HCT116 (cell line): ENCODE data around the gene RBPJ. TPM values are rescaled to one million over a fixed set of nuclear protein-coding genes. Genes with fewer than 3 reads are reported as not detected.

Experiments used
- ATAC-seq: fragments of 200-7000 bp; cut with Tn5 transposase; 2 replicates; pipeline ENCODE4 v1.9.1; 2020; ENCODE audit warnings: mild to moderate bottlenecking, moderate library complexity
- BruUV-seq: library from RNA; stranded (reverse); fragments of 400-500 nt; replicated peaks from 2 replicates; lab custom pipeline; 2021; lab: Mats Ljungman, UMichigan
- CTCF ChIA-PET: fragments of 300-600 bp; sonication (Branson Sonifier 250); formaldehyde crosslinking; loops from one replicate; lab custom pipeline; 2021; ENCODE audit warnings: antibody characterized with exemption; lab: Charles Lee
- POLR2A ChIA-PET: fragments of 300-600, 350-600 bp; sonication (Branson Sonifier 250); formaldehyde crosslinking; loops from one replicate; lab custom pipeline; 2021; ENCODE audit warnings: antibody characterized with exemption; lab: Charles Lee
- RAD21 ChIA-PET, 2 experiments: fragments of 300-600 bp; sonication (Branson Sonifier 250); formaldehyde crosslinking; loops; one replicate each; lab custom pipeline; 2023; ENCODE audit warnings: low total read pairs in 2 of 2; ENCODE audit not compliant: uncharacterized antibody in 2 of 2, unreplicated experiment in 2 of 2, low non-redundant PET in 1 of 2; lab: Charles Lee
- DNase-seq: peaks from one replicate; pipeline ENCODE4 v3.0.0-alpha.2; 2010; ENCODE audit warnings: low read depth, low spot score
- H2AFZ ChIP-seq: fragments of 200-600 bp; shearing (Covaris generic), sonication (generic); 2 replicates; pipeline ENCODE4 v1.6.1; 2017; ENCODE audit warnings: low read depth, mixed run types, mixed read lengths, antibody characterized with exemption, low read length; ENCODE audit not compliant: poor library complexity, severe bottlenecking
- H3K27ac ChIP-seq: 2 replicates; pipeline ENCODE4 v1.5.1; 2012; ENCODE audit warnings: low read depth, low read length
- H3K27me3 ChIP-seq: fragments of 200-600 bp; sonication (generic); 2 replicates; pipeline ENCODE4 v1.6.1; 2016; ENCODE audit warnings: mixed run types, low read length, mixed read lengths; ENCODE audit not compliant: insufficient read depth
- H3K36me3 ChIP-seq, 2 experiments: fragments of 200-500 bp in 1 of 2; fragments of 200-600 bp in 1 of 2; sonication (Bioruptor generic) in 1 of 2; sonication (generic) in 1 of 2; 2 replicates each; pipeline versions ENCODE4 v1.5.1 to v1.6.1; 2014 to 2016; ENCODE audit warnings: low read length in 2 of 2, inconsistent platforms in 1 of 2, mixed read lengths in 1 of 2, mixed run types in 1 of 2; ENCODE audit not compliant: insufficient read depth in 2 of 2, control insufficient read depth in 1 of 2
- H3K4me1 ChIP-seq, 2 experiments: fragments of 200-600 bp in 1 of 2; sonication (generic) in 1 of 2; 2 replicates each; pipeline versions ENCODE4 v1.5.1 to v1.6.1; 2012 to 2017; ENCODE audit warnings: low read length in 2 of 2, inconsistent platforms in 1 of 2, mild to moderate bottlenecking in 1 of 2, mixed read lengths in 1 of 2, mixed run types in 1 of 2, moderate library complexity in 1 of 2; ENCODE audit not compliant: insufficient read depth in 2 of 2, control insufficient read depth in 1 of 2
- H3K4me2 ChIP-seq: fragments of 200-600 bp; sonication (generic); 2 replicates; pipeline ENCODE4 v1.6.1; 2017; ENCODE audit warnings: mixed run types, low read length, mixed read lengths
- H3K4me3 ChIP-seq, 2 experiments: fragments of 200-600 bp in 1 of 2; sonication (generic) in 1 of 2; replicated peaks in 1 of 2; 2 replicates each; pipeline ENCODE4 v1.5.1; 2011 to 2016; ENCODE audit warnings: low read length in 2 of 2, control low read depth in 1 of 2, low read depth in 1 of 2, mild to moderate bottlenecking in 1 of 2, mixed read lengths in 1 of 2, mixed run types in 1 of 2
- H3K79me2 ChIP-seq: fragments of 200-600 bp; sonication (generic); 2 replicates; pipeline ENCODE4 v1.6.1; 2017; ENCODE audit warnings: mild to moderate bottlenecking, mixed run types, low read length, moderate library complexity, mixed read lengths; ENCODE audit not compliant: insufficient read depth
- H3K9ac ChIP-seq: fragments of 200-600 bp; sonication (generic); 2 replicates; pipeline ENCODE4 v1.6.1; 2016; ENCODE audit warnings: low read length, mixed read lengths
- H3K9me2 ChIP-seq: fragments of 200-600 bp; sonication (generic), shearing (Covaris generic); 2 replicates; pipeline ENCODE4 v1.6.1; 2017; ENCODE audit warnings: mixed run types, mild to moderate bottlenecking, moderate library complexity; ENCODE audit not compliant: insufficient read depth
- H3K9me3 ChIP-seq, 2 experiments: fragments of 200-500 bp in 1 of 2; fragments of 200-600 bp in 1 of 2; sonication (Bioruptor generic) in 1 of 2; sonication (generic) in 1 of 2; 2 replicates each; pipeline ENCODE4 v1.6.1; 2014 to 2017; ENCODE audit warnings: low read length in 2 of 2, mixed read lengths in 2 of 2, inconsistent platforms in 1 of 2, low read depth in 1 of 2, mild to moderate bottlenecking in 1 of 2, mixed run types in 1 of 2, moderate library complexity in 1 of 2; ENCODE audit not compliant: control insufficient read depth in 1 of 2, insufficient read depth in 1 of 2
- H4K20me1 ChIP-seq: fragments of 200-600 bp; sonication (generic), shearing (Covaris generic); 2 replicates; pipeline ENCODE4 v1.6.1; 2017; ENCODE audit warnings: mixed run types, mild to moderate bottlenecking, moderate library complexity; ENCODE audit not compliant: insufficient read depth
- CTCF ChIP-seq, 3 experiments: fragments of 200-600 bp in 1 of 3; sonication (generic) in 1 of 3; IDR thresholded peaks in 2 of 3; conservative IDR thresholded peaks in 1 of 3; 2 replicates each; pipeline ENCODE4 v1.5.1; 2012 to 2017; ENCODE audit warnings: low read depth in 2 of 3, low read length in 2 of 3, antibody characterized with exemption in 1 of 3, borderline replicate concordance in 1 of 3, control low read depth in 1 of 3, mild to moderate bottlenecking in 1 of 3, mixed read lengths in 1 of 3, mixed run types in 1 of 3, moderate library complexity in 1 of 3; ENCODE audit not compliant: insufficient read depth in 1 of 3
- EZH2 ChIP-seq: fragments of 200-600 bp; sonication (generic); IDR thresholded peaks from 2 replicates; pipeline ENCODE4 v1.6.1; 2017; ENCODE audit warnings: antibody characterized with exemption, mixed run types
- FOSL1 ChIP-seq: IDR thresholded peaks from 2 replicates; pipeline ENCODE4 v1.6.1; 2012; ENCODE audit warnings: low read depth
- JUND ChIP-seq: IDR thresholded peaks from 2 replicates; pipeline ENCODE4 v1.6.1; 2012
- POLR2A ChIP-seq: IDR thresholded peaks from 2 replicates; pipeline ENCODE4 v1.7.0; 2011; ENCODE audit warnings: borderline replicate concordance; ENCODE audit not compliant: insufficient read depth, insufficient read length; ENCODE audit errors: extremely low read depth
- REST ChIP-seq: IDR thresholded peaks from 2 replicates; pipeline ENCODE4 v1.6.1; 2012; ENCODE audit warnings: low read depth
- SIN3A ChIP-seq: IDR thresholded peaks from 2 replicates; pipeline ENCODE4 v1.6.1; 2012; ENCODE audit warnings: low read depth
- TCF7L2 ChIP-seq: IDR thresholded peaks from 2 replicates; pipeline ENCODE4 v1.7.0; 2011; ENCODE audit warnings: borderline replicate concordance, inconsistent platforms; ENCODE audit not compliant: insufficient read depth, insufficient read length; ENCODE audit errors: extremely low read depth
- YY1 ChIP-seq: IDR thresholded peaks from 2 replicates; pipeline ENCODE4 v1.6.1; 2011; ENCODE audit warnings: low read length, low read depth, moderate library complexity, mild to moderate bottlenecking; ENCODE audit not compliant: insufficient replicate concordance; ENCODE audit errors: extremely low read depth
- intact Hi-C: fragments of 100-400 bp; cut with micrococcal nuclease; formaldehyde crosslinking; loops from 2 replicates; pipeline ENCODE4 v1.10.0; 2022
- total RNA-seq: library from RNA; stranded (reverse); gene quantifications from one replicate; pipeline ENCODE4 v1.2.1, GENCODE V29; 2021; ENCODE audit not compliant: unreplicated experiment

The RBPJ gene
- total RNA-seq, 1 experiment from 2014 or later = 72.7 TPM

GRCh38 chr4:26412381-26413372 is 91.9 kb downstream of the RBPJ start:
- Histone ChIP-seq H3K4me3 (no peak overlapping the region), H3K9me2 (no peaks in the 10 kb centered on the region), H2AFZ (no peak overlapping the region), H3K9ac (no peak overlapping the region), H3K9me3 (no peaks in the 10 kb centered on the region), H3K36me3 (no peaks in the 10 kb centered on the region; a peak in 1 of 4 replicates), H4K20me1 (no peaks in the 10 kb centered on the region), H3K4me1 (no peaks in the 10 kb centered on the region), H3K27me3 (no peaks in the 10 kb centered on the region), H3K4me2 (no peak overlapping the region), H3K27ac (no peak overlapping the region), H3K79me2 (peaks cover 6% of the 10 kb centered on the region; the same call in 1 of the 2 replicates)
- ATAC-seq (no peak), DNase-seq (no peak)
- intact Hi-C loops = loop anchor here (5.0 to 10.0 kb wide), 4 partner anchors 330 to 602 kb away; no protein-coding TSS in a partner anchor
- ChIA-PET POLR2A (no interaction called here), CTCF (interaction anchor here (1.1 kb wide), 1 partner anchor 251 kb away, joined by 3 read pairs; no protein-coding TSS in a partner anchor), RAD21 (no interaction called here)
- BruUV-seq = no TSS peak
- TF ChIP-seq REST = no peak
- TF ChIP-seq JUND = no peak
- TF ChIP-seq EZH2 = no peak
- no peak for TF ChIP-seq CTCF (IDR thresholded peaks at IDR 0.05 in 2 of 3, conservative IDR thresholded peaks at IDR 0.05 in 1 of 3; ENCODE audit: borderline replicate concordance in 1 of 3, insufficient read depth in 1 of 3, low read depth in 2 of 3, low read length in 2 of 3)
- no peak for TF ChIP-seq YY1
- no peak for TF ChIP-seq POLR2A
- TF ChIP-seq SIN3A = no peak
- no peak for TF ChIP-seq FOSL1
- no peak for TF ChIP-seq TCF7L2
